Measurements from ENCODE around the gene ATP9B.

Gene ATP9B

GRCh38 chr18:79191418-79191817 lies 122.2 kb downstream of the ATP9B start (continued):
- TF ChIP-seq IKZF3 (tag by site-specific recombination; IDR thresholded peaks at IDR 0.05) = no peak
- TF ChIP-seq ZNF26 (tag by site-specific recombination; IDR thresholded peaks at IDR 0.05) = no peak
- TF ChIP-seq ZNF701 (tag by site-specific recombination; IDR thresholded peaks at IDR 0.05) = no peak
- TF ChIP-seq HOXD13 (CRISPR knock-in tag; IDR thresholded peaks at IDR 0.05; ENCODE audit: borderline replicate concordance) = no peak
- TF ChIP-seq ZNF558 (tag by site-specific recombination; IDR thresholded peaks at IDR 0.05) = no peak
- TF ChIP-seq ZBTB21 (tag by site-specific recombination; IDR thresholded peaks at IDR 0.05) = no peak
- no peak for TF ChIP-seq TSHZ1 (tag by site-specific recombination; IDR thresholded peaks at IDR 0.05; ENCODE audit: borderline replicate concordance)

DNA sequence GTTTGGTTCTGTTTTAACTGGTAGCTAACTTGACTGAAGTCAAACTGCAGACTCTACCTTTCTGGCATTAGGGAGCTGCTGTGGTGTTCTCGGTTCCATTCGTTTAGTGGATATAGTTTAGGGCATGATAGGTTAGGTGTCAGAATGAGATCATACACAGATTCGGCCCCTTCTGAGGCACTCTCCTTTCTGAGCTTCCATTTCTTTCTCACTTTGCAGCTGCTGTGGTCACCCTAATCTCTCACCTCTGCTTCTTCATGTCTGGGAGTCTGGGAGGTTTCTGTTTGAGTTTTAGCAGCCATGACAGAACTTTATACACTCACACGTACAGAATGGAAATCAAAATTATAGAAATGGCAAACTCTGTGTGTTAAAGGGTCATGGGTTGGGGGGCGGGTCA lies 122.8 kb downstream of the ATP9B start:
- Histone ChIP-seq H3K4me1 (ENCODE audit: control insufficient read depth, insufficient read depth, low read length) (no peaks in the 10 kb centered on the region), H3K27ac (ENCODE audit: extremely low read depth, low read depth, low read length) (no peak overlapping the region), H3K36me3 (ENCODE audit: control insufficient read depth in 2 of 2, insufficient read depth in 1 of 2, low read length in 2 of 2) (no peaks in the 10 kb centered on the region), H3K4me3 (ENCODE audit: low read depth, low read length) (no peak overlapping the region), H3K9me3 (ENCODE audit: control insufficient read depth, insufficient read depth, low read depth, low read length) (no peaks in the 10 kb centered on the region)
- ChIA-PET CTCF (interaction anchor here (0.7 kb wide), 3 partner anchors 14 to 583 kb away, joined by 3 to 5 read pairs (median 4); no protein-coding TSS in a partner anchor), POLR2A (no interaction called here)
- TF ChIP-seq ZNF701 (tag by site-specific recombination; IDR thresholded peaks at IDR 0.05) = no peak
- TF ChIP-seq ZNF239 (tag by site-specific recombination; IDR thresholded peaks at IDR 0.05) = no peak
- no peak for TF ChIP-seq KLF10 (tag by site-specific recombination; IDR thresholded peaks at IDR 0.05)
- TF ChIP-seq TCF7L2 (IDR thresholded peaks at IDR 0.05; ENCODE audit: borderline replicate concordance, low read depth, low read length) = no peak
- TF ChIP-seq ZNF704 (tag by site-specific recombination; IDR thresholded peaks at IDR 0.05) = no peak
- no peak for TF ChIP-seq ZNF776 (tag by site-specific recombination; IDR thresholded peaks at IDR 0.05; ENCODE audit: borderline replicate concordance)
- TF ChIP-seq BCL11B (tag by site-specific recombination; IDR thresholded peaks at IDR 0.05; ENCODE audit: low read depth) = no peak
- TF ChIP-seq ZNF433 (tag by site-specific recombination; IDR thresholded peaks at IDR 0.05; ENCODE audit: low read depth) = no peak
- TF ChIP-seq ZFP69B (tag by site-specific recombination; IDR thresholded peaks at IDR 0.05) = no peak
- TF ChIP-seq GLI2 (tag by site-specific recombination; IDR thresholded peaks at IDR 0.05; ENCODE audit: borderline replicate concordance, low read depth) = no peak
- no peak for TF ChIP-seq ZNF654 (tag by site-specific recombination; IDR thresholded peaks at IDR 0.05; ENCODE audit: low read depth)
- no peak for TF ChIP-seq ZNF501 (tag by site-specific recombination; IDR thresholded peaks at IDR 0.05)
- no peak for TF ChIP-seq ZNF132 (tag by site-specific recombination; IDR thresholded peaks at IDR 0.05; ENCODE audit: borderline replicate concordance)
- no peak for TF ChIP-seq ZNF140 (tag by site-specific recombination; IDR thresholded peaks at IDR 0.05)
- TF ChIP-seq ZNF335 (tag by site-specific recombination; conservative IDR thresholded peaks at IDR 0.05) = no peak
- no peak for TF ChIP-seq ZBTB20 (tag by site-specific recombination; IDR thresholded peaks at IDR 0.05)

Data from HEK293 (cell line).